ENCODE data around the gene KLHL24.
"Not testable (repeated sequence)": the region's sequence is repeated elsewhere in the genome, so short reads cannot be mapped to it uniquely, and the experiment has no call there.

Gene KLHL24

GRCh38 chr3:183701744-183702143 lies 66.3 kb downstream of the KLHL24 start:
- Histone ChIP-seq H3K9me3 (ENCODE audit: control insufficient read depth, low read length) (no peaks in the 10 kb centered on the region), H3K4me1 (ENCODE audit: control insufficient read depth, insufficient read depth, low read length) (peaks cover 12% of the 10 kb centered on the region), H3K27me3 (ENCODE audit: control insufficient read depth, insufficient read depth, low read length) (no peaks in the 10 kb centered on the region), H3K36me3 (ENCODE audit: control insufficient read depth, insufficient read depth, low read length) (no peaks in the 10 kb centered on the region), H3K9ac (ENCODE audit: low read length) (no peak overlapping the region), H3K4me3 (ENCODE audit: low read length) (no peak overlapping the region)

- H3K9ac ChIP-seq (ENCODE audit: low read length); H3K36me3 ChIP-seq (ENCODE audit: control insufficient read depth, insufficient read depth, low read length); H3K9me3 ChIP-seq (ENCODE audit: control insufficient read depth, low read length); H3K27me3 ChIP-seq (ENCODE audit: control insufficient read depth, insufficient read depth, low read length); H3K4me3 ChIP-seq (ENCODE audit: low read length); H3K4me1 ChIP-seq (ENCODE audit: control insufficient read depth, insufficient read depth, low read length): not testable (repeated sequence)
These were observed 68.5 kb downstream of the KLHL24 start for GRCh38 chr3:183703892-183704291.

GRCh38 chr3:183710231-183710630 lies 74.8 kb downstream of the KLHL24 start:
- no peaks in the 10 kb centered on the region for H3K27me3 ChIP-seq (ENCODE audit: control insufficient read depth, insufficient read depth, low read length)
- H3K4me1 ChIP-seq (ENCODE audit: control insufficient read depth, insufficient read depth, low read length): no peaks in the 10 kb centered on the region
- no peaks in the 10 kb centered on the region for H3K36me3 ChIP-seq (ENCODE audit: control insufficient read depth, insufficient read depth, low read length)
- no peaks in the 10 kb centered on the region for H3K9me3 ChIP-seq (ENCODE audit: control insufficient read depth, low read length)
- no peak overlapping the region for H3K4me3 ChIP-seq (ENCODE audit: low read length)
- no peak overlapping the region for H3K9ac ChIP-seq (ENCODE audit: low read length)

- Histone ChIP-seq H3K9me3 (ENCODE audit: control insufficient read depth, low read length) (no peaks in the 10 kb centered on the region), H3K4me3 (ENCODE audit: low read length) (no peak overlapping the region), H3K36me3 (ENCODE audit: control insufficient read depth, insufficient read depth, low read length) (no peaks in the 10 kb centered on the region), H3K4me1 (ENCODE audit: control insufficient read depth, insufficient read depth, low read length) (no peaks in the 10 kb centered on the region), H3K27me3 (ENCODE audit: control insufficient read depth, insufficient read depth, low read length) (no peaks in the 10 kb centered on the region), H3K9ac (ENCODE audit: low read length) (no peak overlapping the region)
These were observed 76.1 kb downstream of the KLHL24 start for GRCh38 chr3:183711516-183711915.

GRCh38 chr3:183714622-183715021 lies 79.2 kb downstream of the KLHL24 start:
- Histone ChIP-seq H3K9ac (ENCODE audit: low read length) (no peak overlapping the region), H3K9me3 (ENCODE audit: control insufficient read depth, low read length) (no peaks in the 10 kb centered on the region), H3K4me3 (ENCODE audit: low read length) (no peak overlapping the region), H3K36me3 (ENCODE audit: control insufficient read depth, insufficient read depth, low read length) (no peaks in the 10 kb centered on the region), H3K4me1 (ENCODE audit: control insufficient read depth, insufficient read depth, low read length) (no peaks in the 10 kb centered on the region), H3K27me3 (ENCODE audit: control insufficient read depth, insufficient read depth, low read length) (no peaks in the 10 kb centered on the region)

- no peak overlapping the region for H3K9ac ChIP-seq (ENCODE audit: low read length)
- no peaks in the 10 kb centered on the region for H3K36me3 ChIP-seq (ENCODE audit: control insufficient read depth, insufficient read depth, low read length)
These were observed 82.6 kb downstream of the KLHL24 start for GRCh38 chr3:183718012-183718411.

GRCh38 chr3:183725387-183725786 lies 90.0 kb downstream of the KLHL24 start:
- H3K36me3 ChIP-seq (ENCODE audit: control insufficient read depth, insufficient read depth, low read length): no peaks in the 10 kb centered on the region
- H3K9ac ChIP-seq (ENCODE audit: low read length): no peak overlapping the region
- no peaks in the 10 kb centered on the region for H3K9me3 ChIP-seq (ENCODE audit: control insufficient read depth, low read length)
- H3K27me3 ChIP-seq (ENCODE audit: control insufficient read depth, insufficient read depth, low read length): no peaks in the 10 kb centered on the region
- H3K4me1 ChIP-seq (ENCODE audit: control insufficient read depth, insufficient read depth, low read length): no peaks in the 10 kb centered on the region
- no peak overlapping the region for H3K4me3 ChIP-seq (ENCODE audit: low read length)

More at GRCh38 chr3:183718012-183718411, 82.6 kb downstream of the KLHL24 start:
- Histone ChIP-seq H3K9me3 (ENCODE audit: control insufficient read depth, low read length) (no peaks in the 10 kb centered on the region), H3K4me3 (ENCODE audit: low read length) (no peak overlapping the region), H3K4me1 (ENCODE audit: control insufficient read depth, insufficient read depth, low read length) (no peaks in the 10 kb centered on the region), H3K27me3 (ENCODE audit: control insufficient read depth, insufficient read depth, low read length) (no peaks in the 10 kb centered on the region)

GRCh38 chr3:183728204-183728603 lies 92.8 kb downstream of the KLHL24 start:
- no peaks in the 10 kb centered on the region for H3K36me3 ChIP-seq (ENCODE audit: control insufficient read depth, insufficient read depth, low read length)
- no peaks in the 10 kb centered on the region for H3K27me3 ChIP-seq (ENCODE audit: control insufficient read depth, insufficient read depth, low read length)
- H3K4me3 ChIP-seq (ENCODE audit: low read length): no peak overlapping the region
- H3K4me1 ChIP-seq (ENCODE audit: control insufficient read depth, insufficient read depth, low read length): no peaks in the 10 kb centered on the region
- no peaks in the 10 kb centered on the region for H3K9me3 ChIP-seq (ENCODE audit: control insufficient read depth, low read length)
- H3K9ac ChIP-seq (ENCODE audit: low read length): no peak overlapping the region

- H3K9me3 ChIP-seq (ENCODE audit: control insufficient read depth, low read length): no peaks in the 10 kb centered on the region
- no peaks in the 10 kb centered on the region for H3K4me1 ChIP-seq (ENCODE audit: control insufficient read depth, insufficient read depth, low read length)
- no peak overlapping the region for H3K9ac ChIP-seq (ENCODE audit: low read length)
- no peaks in the 10 kb centered on the region for H3K27me3 ChIP-seq (ENCODE audit: control insufficient read depth, insufficient read depth, low read length)
- no peaks in the 10 kb centered on the region for H3K36me3 ChIP-seq (ENCODE audit: control insufficient read depth, insufficient read depth, low read length)
- no peak overlapping the region for H3K4me3 ChIP-seq (ENCODE audit: low read length)
These were observed 94.9 kb downstream of the KLHL24 start for GRCh38 chr3:183730361-183730760.

- H3K9ac ChIP-seq (ENCODE audit: low read length): no peak overlapping the region
- no peaks in the 10 kb centered on the region for H3K36me3 ChIP-seq (ENCODE audit: control insufficient read depth, insufficient read depth, low read length)
- no peaks in the 10 kb centered on the region for H3K9me3 ChIP-seq (ENCODE audit: control insufficient read depth, low read length)
- H3K27me3 ChIP-seq (ENCODE audit: control insufficient read depth, insufficient read depth, low read length): no peaks in the 10 kb centered on the region
- H3K4me3 ChIP-seq (ENCODE audit: low read length): no peak overlapping the region
- H3K4me1 ChIP-seq (ENCODE audit: control insufficient read depth, insufficient read depth, low read length): no peaks in the 10 kb centered on the region
These were observed 96.2 kb downstream of the KLHL24 start for GRCh38 chr3:183731611-183732010.

GRCh38 chr3:183733553-183733952 lies 98.1 kb downstream of the KLHL24 start:
- Histone ChIP-seq H3K4me3 (ENCODE audit: low read length) (no peak overlapping the region), H3K4me1 (ENCODE audit: control insufficient read depth, insufficient read depth, low read length) (no peaks in the 10 kb centered on the region), H3K36me3 (ENCODE audit: control insufficient read depth, insufficient read depth, low read length) (no peaks in the 10 kb centered on the region), H3K9me3 (ENCODE audit: control insufficient read depth, low read length) (no peaks in the 10 kb centered on the region), H3K27me3 (ENCODE audit: control insufficient read depth, insufficient read depth, low read length) (no peaks in the 10 kb centered on the region), H3K9ac (ENCODE audit: low read length) (no peak overlapping the region)

Measured in mucosa of stomach (tissue), 1 donor.